Epithelial cell of alveolus of lung (primary cell): Measurements from ENCODE around the gene SLC25A38. TPM values are rescaled to one million over a fixed set of nuclear protein-coding genes. Genes with fewer than 3 reads are reported as not detected.

ENCODE experiments used
- total RNA-seq: library from RNA; depleted of rRNA; stranded (reverse); fragments of >200 nt; gene quantifications from 2 replicates; pipeline ENCODE4 v1.2.1, GENCODE V29; 2015

The SLC25A38 gene
- total RNA-seq, result 26.9 and 39.0 TPM in 2 replicates

DNA sequence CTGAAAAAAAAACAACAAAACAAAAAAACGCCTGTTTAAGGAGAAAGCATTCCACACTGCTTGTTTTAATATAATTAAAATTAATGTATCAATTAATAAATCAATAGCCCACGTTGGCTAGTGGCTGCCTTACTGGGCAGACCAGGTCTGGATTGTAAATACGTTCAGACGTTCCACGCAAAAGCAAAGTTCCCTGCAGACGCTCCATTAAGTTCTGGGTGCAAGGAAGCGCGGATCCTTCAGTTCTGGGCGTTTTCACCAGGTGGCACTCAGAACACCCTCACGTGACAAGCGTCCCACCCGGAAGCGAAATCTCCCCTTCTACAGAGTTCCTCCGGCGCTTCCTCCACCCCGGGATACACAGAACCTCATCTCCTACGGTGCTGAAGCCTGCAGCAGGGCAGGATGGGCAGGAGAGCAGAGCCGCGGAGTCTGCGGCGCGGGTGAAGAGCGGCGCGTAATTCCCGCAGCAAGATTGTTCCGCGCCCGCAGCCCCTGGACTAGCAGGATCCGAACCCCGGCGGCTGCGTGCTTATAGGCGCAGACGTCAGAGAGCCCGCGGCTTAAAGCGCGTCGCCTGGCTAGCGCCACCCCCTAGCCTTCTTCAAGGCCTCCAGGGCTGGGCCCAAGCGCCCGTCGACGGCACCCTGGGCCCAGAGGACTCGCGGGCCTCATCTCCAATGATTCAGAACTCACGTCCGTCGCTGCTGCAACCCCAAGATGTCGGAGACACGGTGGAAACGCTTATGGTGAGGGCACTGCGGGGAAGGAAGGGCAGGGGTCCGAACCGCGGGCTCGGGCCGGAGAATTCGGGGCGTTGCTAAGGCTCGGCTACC, at the start of gene SLC25A38:
Gene SLC25A38, plus strand, starts transcription at position 326 of the 836 bp plus-strand sequence. Its CDS starts 355 bp downstream, at position 681.

DNA sequence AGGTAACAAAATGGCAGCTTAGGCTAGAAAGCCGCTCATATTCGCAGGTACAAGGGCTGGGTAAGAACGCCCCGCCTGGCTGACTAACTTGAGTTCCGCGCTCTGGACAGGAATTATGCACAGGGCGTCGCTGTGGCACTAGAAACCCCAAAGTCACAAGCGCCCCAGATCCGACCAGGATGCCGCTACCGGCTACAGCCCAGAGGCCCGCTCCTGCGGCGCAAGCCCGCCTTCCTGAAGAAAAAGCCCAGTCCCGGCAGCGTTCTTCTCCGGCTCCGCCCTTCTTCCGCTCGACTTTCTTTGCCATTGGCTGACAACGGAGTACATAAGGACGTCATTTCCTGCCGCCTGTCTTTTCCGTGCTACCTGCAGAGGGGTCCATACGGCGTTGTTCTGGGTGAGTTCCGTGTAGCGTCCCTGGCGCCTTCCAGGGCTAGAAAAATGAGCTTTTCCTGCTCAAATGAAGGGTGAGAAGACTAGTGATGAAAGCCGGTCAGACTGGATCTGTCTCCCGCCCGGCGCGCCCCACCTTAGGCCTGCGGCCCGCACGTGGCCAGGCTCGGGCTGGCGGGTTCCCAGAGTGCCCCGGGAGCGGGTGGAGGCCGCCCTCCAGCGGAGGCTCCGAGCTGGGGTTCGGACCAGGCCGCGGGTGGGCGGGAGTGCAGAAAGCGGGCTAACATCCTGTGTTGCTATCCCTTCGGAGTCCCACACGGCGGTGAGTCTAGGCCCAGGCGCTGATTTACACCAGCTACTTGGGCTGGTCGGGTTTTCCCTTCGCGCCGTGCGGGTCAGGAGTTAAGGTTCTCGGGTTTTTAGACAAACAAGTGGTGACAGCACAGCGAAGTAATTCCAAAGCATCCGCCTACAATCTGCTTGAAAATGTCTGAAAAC, 23.4 kb downstream of the SLC25A38 start, which contains the start of gene RPSA:
Gene RPSA, plus strand, starts transcription at position 353 of the 891 bp plus-strand sequence. CDS start 934 bp downstream, outside the sequence.

Other genes with a start within 250 kb of the SLC25A38 start
- 10.0 and 33.5 TPM in 2 replicates for gene CSRNP1, start 229.8 kb upstream of the SLC25A38 start, total RNA-seq
- gene XIRP1, start 190.8 kb upstream of the SLC25A38 start, total RNA-seq, result not detected in 2 replicates
- gene CX3CR1, start 103.3 kb upstream of the SLC25A38 start, total RNA-seq, result 0.08 TPM in 1 of 2 replicates, not detected in the other
- gene CCR8, start 53.7 kb upstream of the SLC25A38 start, total RNA-seq, result not detected in 2 replicates
- 2,873 and 2,933 TPM in 2 replicates for gene RPSA, start 23.4 kb downstream of the SLC25A38 start, total RNA-seq
- gene MOBP, start 84.3 kb downstream of the SLC25A38 start, total RNA-seq, result not detected in 2 replicates